ENCODE measurements around the gene NLGN3.
A peak's percentile ranks its signal among the peaks of the same experiment; 100 is the strongest.

Gene NLGN3

GRCh38 chrX:71118032-71118984 is 26.3 kb upstream of the NLGN3 start, which contains the start of gene MED12:
Gene MED12 (plus strand): TSS chrX:71118596. CDS start chrX:71118755, 159 bp downstream.
- peak; percentile 85 for DNase-seq (ENCODE audit: low spot score)
- H3K4me3 ChIP-seq: peak within 1 kb of the TSS; percentile 79
- H3K27ac ChIP-seq: peak within 1 kb of the TSS; percentile 80 to 87
- no peak for TF ChIP-seq CTCF (IDR thresholded peaks at IDR 0.05)

GRCh38 chrX:71118985-71119535 is 25.6 kb upstream of the NLGN3 start:
- Histone ChIP-seq H3K27ac (peak overlapping the region; percentile 80 to 87), H3K4me3 (peak overlapping the region; percentile 79)
- no peak for DNase-seq (ENCODE audit: low spot score)
- no peak for TF ChIP-seq CTCF (IDR thresholded peaks at IDR 0.05)

GRCh38 chrX:71128166-71128833 is 16.3 kb upstream of the NLGN3 start:
- DNase-seq (ENCODE audit: low spot score): no peak
- Histone ChIP-seq H3K4me3 (no peak overlapping the region), H3K27ac (no peak overlapping the region)
- TF ChIP-seq CTCF (IDR thresholded peaks at IDR 0.05): no peak

GRCh38 chrX:71128915-71129765 is 15.5 kb upstream of the NLGN3 start:
- peak; percentile 59 for TF ChIP-seq CTCF (IDR thresholded peaks at IDR 0.05)
- Histone ChIP-seq H3K27ac (no peak overlapping the region), H3K4me3 (no peak overlapping the region)
- no peak for DNase-seq (ENCODE audit: low spot score)

GRCh38 chrX:71131510-71131909 is 13.1 kb upstream of the NLGN3 start:
- no peak for TF ChIP-seq CTCF (IDR thresholded peaks at IDR 0.05)
- H3K27ac ChIP-seq: no peak overlapping the region
- H3K4me3 ChIP-seq: no peak overlapping the region
- DNase-seq (ENCODE audit: low spot score): no peak

GRCh38 chrX:71140440-71140839 is 4.2 kb upstream of the NLGN3 start:
- DNase-seq (ENCODE audit: low spot score): no peak
- Histone ChIP-seq H3K4me3 (no peak overlapping the region), H3K27ac (no peak overlapping the region)
- TF ChIP-seq CTCF (IDR thresholded peaks at IDR 0.05): no peak

All from coronary artery (tissue), 2 donors.